ENCODE results near the gene MACROD2. TPM values are rescaled to one million over a fixed set of nuclear protein-coding genes. Genes with fewer than 3 reads are reported as not detected.

The MACROD2 gene
- total and polyA plus RNA-seq, 11 donors = 0.54 to 5.4 (median 2.4) TPM

GRCh38 chr20:15026759-15027158, 1031.4 kb downstream of the MACROD2 start:
- DNase-seq (no peak), ATAC-seq (no peak)
- TF ChIP-seq POLR2A (IDR thresholded peaks at IDR 0.05) (no peak), CTCF (IDR thresholded peaks at IDR 0.05) (no peak)
- WGBS, 4 donors = 89 to 100% (median 95%) methylated on average over 1 of the region's 1 CpG
- intact Hi-C loops (cut with DNase I) = loop anchor here in 1 of 10 donors (10.0 kb wide), 1 partner anchor 48 kb away; no protein-coding TSS in a partner anchor
- H3K9me3 ChIP-seq = no peaks in the 10 kb centered on the region
- no peak overlapping the region for H3K4me3 ChIP-seq
- no peaks in the 10 kb centered on the region for H3K36me3 ChIP-seq
- H3K27ac ChIP-seq = no peak overlapping the region
- no peaks in the 10 kb centered on the region for H3K27me3 ChIP-seq
- no peaks in the 10 kb centered on the region for H3K4me1 ChIP-seq

- Histone ChIP-seq H3K27me3 (no peaks in the 10 kb centered on the region), H3K27ac (no peak overlapping the region), H3K4me1 (no peaks in the 10 kb centered on the region), H3K9me3 (no peaks in the 10 kb centered on the region), H3K36me3 (no peaks in the 10 kb centered on the region), H3K4me3 (no peak overlapping the region)
- ATAC-seq = no peak
- DNase-seq = no peak
- intact Hi-C loops (cut with DNase I) = loop anchor here in 1 of 10 donors (10.0 kb wide), 1 partner anchor 64 kb away; no protein-coding TSS in a partner anchor
- TF ChIP-seq CTCF (IDR thresholded peaks at IDR 0.05) (no peak), POLR2A (IDR thresholded peaks at IDR 0.05) (no peak)
- 91 to 97% (median 93%) methylated on average over 11 to 14 of the region's 14 CpGs for WGBS, 4 donors
Measured at GRCh38 chr20:15030826-15031225, 1035.5 kb downstream of the MACROD2 start.

DNA sequence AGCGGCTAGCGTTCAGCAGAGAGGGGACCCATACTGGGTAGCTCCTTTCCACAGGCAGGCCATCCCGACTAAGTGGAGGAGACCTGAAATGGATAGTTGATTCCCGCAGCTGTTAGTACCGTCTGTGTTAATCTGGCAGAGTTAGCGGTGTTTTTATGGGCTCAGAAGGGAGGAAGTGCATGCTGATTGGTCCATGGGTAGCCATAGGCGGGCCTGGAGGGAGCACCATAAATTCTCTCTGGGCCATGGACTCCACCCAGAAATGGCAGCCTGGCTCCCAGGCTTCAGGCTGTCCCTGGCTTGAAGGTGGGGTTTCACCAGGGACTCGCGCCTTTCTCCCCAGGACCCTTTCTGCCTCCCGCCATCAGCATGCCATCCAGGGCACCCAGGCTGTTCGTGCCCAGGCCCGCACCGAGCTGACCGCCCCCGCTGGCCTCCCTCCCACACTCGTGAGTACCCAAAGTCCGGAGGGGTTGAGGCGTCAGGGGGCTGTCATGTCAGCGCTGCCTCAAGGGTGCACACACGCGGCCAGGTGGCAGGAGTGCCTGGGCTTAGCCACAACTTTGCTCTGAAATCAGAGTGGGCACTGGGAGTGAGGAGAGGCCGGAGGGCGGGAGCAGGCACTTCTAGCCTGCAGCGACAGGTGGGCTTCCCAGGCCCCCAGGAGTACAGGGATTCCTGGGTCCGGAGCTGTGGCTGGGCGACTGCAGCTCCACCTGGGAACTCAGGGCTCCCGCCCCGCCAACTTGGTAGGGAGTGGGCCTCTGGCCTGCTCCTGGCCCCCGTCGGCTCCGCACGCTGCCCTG, 1036.4 kb downstream of the MACROD2 start:
- Histone ChIP-seq H3K27ac (no peak overlapping the region), H3K27me3 (no peaks in the 10 kb centered on the region), H3K4me1 (no peaks in the 10 kb centered on the region), H3K4me3 (no peak overlapping the region), H3K36me3 (no peaks in the 10 kb centered on the region), H3K9me3 (no peaks in the 10 kb centered on the region)
- intact Hi-C loops (cut with DNase I) = loop anchor here in 1 of 10 donors (10.0 kb wide), 1 partner anchor 63 kb away; no protein-coding TSS in a partner anchor
- 87 to 93% (median 91%) methylated on average over 19 to 32 of the region's 32 CpGs for WGBS, 4 donors
- DNase-seq = no peak
- TF ChIP-seq POLR2A (IDR thresholded peaks at IDR 0.05) = no peak
- no peak for TF ChIP-seq CTCF (IDR thresholded peaks at IDR 0.05)
- no peak for ATAC-seq

DNA sequence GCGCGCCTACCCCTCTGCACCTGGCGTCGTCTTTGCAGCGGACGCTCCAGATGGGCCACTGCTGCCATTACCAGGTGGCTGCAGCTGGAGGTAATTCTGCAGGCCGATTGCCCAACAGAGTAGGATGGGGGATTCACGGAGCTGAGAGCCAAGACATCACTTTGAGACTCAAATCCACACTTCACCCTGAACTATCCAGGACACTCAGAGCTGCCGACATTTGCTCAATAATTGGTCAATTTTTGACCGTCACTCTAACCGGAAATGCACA, 1037.0 kb downstream of the MACROD2 start:
- Histone ChIP-seq H3K36me3 (no peaks in the 10 kb centered on the region), H3K4me3 (no peak overlapping the region), H3K27ac (no peak overlapping the region), H3K9me3 (no peaks in the 10 kb centered on the region), H3K27me3 (no peaks in the 10 kb centered on the region), H3K4me1 (no peaks in the 10 kb centered on the region)
- TF ChIP-seq CTCF (IDR thresholded peaks at IDR 0.05) = no peak
- no peak for TF ChIP-seq POLR2A (IDR thresholded peaks at IDR 0.05)
- DNase-seq (no peak), ATAC-seq (peak in 1 of 4 donors; percentile 14)
- intact Hi-C loops (cut with DNase I) = loop anchor here in 1 of 10 donors (10.0 kb wide), 1 partner anchor 63 kb away; no protein-coding TSS in a partner anchor
- WGBS, 4 donors = 73 to 93% (median 85%) methylated on average over 9 to 11 of the region's 11 CpGs
